ENCODE results near the gene TLE1. TPM values are rescaled to one million over a fixed set of nuclear protein-coding genes. Genes with fewer than 3 reads are reported as not detected.

The TLE1 gene
- total and polyA plus RNA-seq, 2 of the 4 experiments (the other 2 are of a cell fraction), result 36.0 to 51.0 TPM

GRCh38 chr9:81609782-81610739, 79.3 kb downstream of the TLE1 start (continued):
- TF ChIP-seq USF2 (IDR thresholded peaks at IDR 0.05; ENCODE audit: low read depth, low read length) (no peak), BHLHE40 (IDR thresholded peaks at IDR 0.05; ENCODE audit: low read depth, low read length) (no peak)

- Histone ChIP-seq H3K79me1 (ENCODE audit: low read depth in 1 of 2, low read length in 2 of 2) (peaks cover 0 to 19% of the 10 kb centered on the region in 2 experiments; a peak in 2 of 4 replicates), H2BK120ac (ENCODE audit: low read depth, low read length) (no peak overlapping the region), H4K20me1 (ENCODE audit: insufficient read depth, low read length) (no peaks in the 10 kb centered on the region), H3K4me3 (ENCODE audit: insufficient read depth, low read depth, low read length) (no peak overlapping the region), H3K14ac (replicated peaks; ENCODE audit: low read depth, low read length) (no peak overlapping the region), H3K27ac (ENCODE audit: insufficient read depth, low read length) (no peak overlapping the region), H3K9ac (ENCODE audit: low read depth, low read length) (no peak overlapping the region), H2BK20ac (ENCODE audit: low read depth, low read length) (0 out of 2 replicates have a peak overlapping the region, but pooled peaks have one; percentile 20), H3K36me3 (ENCODE audit: control insufficient read depth, insufficient read depth, low read length) (peaks cover 44% of the 10 kb centered on the region), H2AK5ac (ENCODE audit: low read depth, low read length) (no peak overlapping the region), H3K4ac (ENCODE audit: low read depth, low read length) (no peak overlapping the region; the same call in 1 of the 2 replicates), H4K5ac (ENCODE audit: low read depth, low read length) (no peak overlapping the region), H3K4me1 (ENCODE audit: control insufficient read depth, insufficient read depth, low read length) (peaks cover 9% of the 10 kb centered on the region), H2BK5ac (ENCODE audit: low read depth, low read length, poor library complexity, severe bottlenecking) (no peak overlapping the region), H2BK15ac (ENCODE audit: low read depth, low read length) (no peak overlapping the region), H3K4me2 (ENCODE audit: low read depth, low read length) (no peak overlapping the region), H2AFZ (replicated peaks; ENCODE audit: low read length, poor library complexity) (no peak overlapping the region), H3K56ac (ENCODE audit: extremely low read depth, insufficient read depth, low read length) (no peak overlapping the region), H4K8ac (ENCODE audit: low read depth in 2 of 2, low read length in 2 of 2) (no peak overlapping the region), H3K18ac (ENCODE audit: low read depth, low read length) (no peak overlapping the region), H3K23ac (ENCODE audit: low read depth, low read length) (no peak overlapping the region), H3K9me3 (ENCODE audit: control insufficient read depth, insufficient read depth, low read length) (no peaks in the 10 kb centered on the region), H3K9me1 (ENCODE audit: insufficient read depth, low read length) (peaks cover 15% of the 10 kb centered on the region; the same call in 1 of the 2 replicates), H2AK9ac (replicated peaks; ENCODE audit: low read depth, low read length, poor library complexity) (no peak overlapping the region), H4K91ac (ENCODE audit: insufficient read depth, low read depth, low read length) (no peak overlapping the region; the same call in 1 of the 2 replicates), H3K27me3 (ENCODE audit: control insufficient read depth, insufficient read depth, low read length) (no peaks in the 10 kb centered on the region)
- DNase-seq, result no peak
- dilution Hi-C loops (cut with HindIII; ENCODE audit: low sequenced_read_pairs, unreplicated experiment) (no loop called here), in situ Hi-C loops (cut with MboI; ENCODE audit: low sequenced_read_pairs) (no loop called here), intact Hi-C loops (cut with micrococcal nuclease) (no loop called here)
- CTCF ChIA-PET, result no interaction called here
- no CpG with 5 or more reads among the region's 4 CpGs for WGBS, 2 experiments (ENCODE audit: extremely low coverage in 2 of 2, insufficient read length in 1 of 2)
- ATAC-seq (ENCODE audit: low read depth), result no peak
- TF ChIP-seq RAD21 (IDR thresholded peaks at IDR 0.05; ENCODE audit: low read length) (no peak), FOS (IDR thresholded peaks at IDR 0.05; ENCODE audit: low read depth, low read length) (no peak), CEBPB (IDR thresholded peaks at IDR 0.05; ENCODE audit: low read depth, low read length) (no peak), SMC3 (IDR thresholded peaks at IDR 0.05; ENCODE audit: low read depth, low read length) (no peak), MAZ (IDR thresholded peaks at IDR 0.05; ENCODE audit: borderline replicate concordance, low read depth, low read length) (no peak), BHLHE40 (IDR thresholded peaks at IDR 0.05; ENCODE audit: low read depth, low read length) (no peak), CHD1 (IDR thresholded peaks at IDR 0.05; ENCODE audit: low read depth, low read length) (no peak)
- POLR2A ChIA-PET (ENCODE audit: unreplicated experiment), result no interaction called here
- BruUV-seq (replicated peaks), result no TSS peak
These were observed 81.1 kb downstream of the TLE1 start for GRCh38 chr9:81608289-81608657.

Data from IMR-90 (cell line).